DOHH2 (cell line): ENCODE measurements around the gene TMCO4.

ENCODE experiments used
- EZH2phosphoT487 ChIP-seq: fragments of 200-600 bp; sonication (generic); IDR thresholded peaks from 2 replicates; pipeline ENCODE4 v1.6.1; 2017; ENCODE audit warnings: borderline replicate concordance, mild to moderate bottlenecking, antibody characterized with exemption, low read length, moderate library complexity, mixed read lengths
- TF ChIP-seq, protein P1 (sequence below): fragments of 200-600 bp; sonication (generic); IDR thresholded peaks from one replicate; pipeline ENCODE4 v1.5.1; 2014; ENCODE audit warnings: antibody characterized with exemption, mild to moderate bottlenecking, low read depth, low read length; ENCODE audit not compliant: poor library complexity, severe bottlenecking

DNA sequence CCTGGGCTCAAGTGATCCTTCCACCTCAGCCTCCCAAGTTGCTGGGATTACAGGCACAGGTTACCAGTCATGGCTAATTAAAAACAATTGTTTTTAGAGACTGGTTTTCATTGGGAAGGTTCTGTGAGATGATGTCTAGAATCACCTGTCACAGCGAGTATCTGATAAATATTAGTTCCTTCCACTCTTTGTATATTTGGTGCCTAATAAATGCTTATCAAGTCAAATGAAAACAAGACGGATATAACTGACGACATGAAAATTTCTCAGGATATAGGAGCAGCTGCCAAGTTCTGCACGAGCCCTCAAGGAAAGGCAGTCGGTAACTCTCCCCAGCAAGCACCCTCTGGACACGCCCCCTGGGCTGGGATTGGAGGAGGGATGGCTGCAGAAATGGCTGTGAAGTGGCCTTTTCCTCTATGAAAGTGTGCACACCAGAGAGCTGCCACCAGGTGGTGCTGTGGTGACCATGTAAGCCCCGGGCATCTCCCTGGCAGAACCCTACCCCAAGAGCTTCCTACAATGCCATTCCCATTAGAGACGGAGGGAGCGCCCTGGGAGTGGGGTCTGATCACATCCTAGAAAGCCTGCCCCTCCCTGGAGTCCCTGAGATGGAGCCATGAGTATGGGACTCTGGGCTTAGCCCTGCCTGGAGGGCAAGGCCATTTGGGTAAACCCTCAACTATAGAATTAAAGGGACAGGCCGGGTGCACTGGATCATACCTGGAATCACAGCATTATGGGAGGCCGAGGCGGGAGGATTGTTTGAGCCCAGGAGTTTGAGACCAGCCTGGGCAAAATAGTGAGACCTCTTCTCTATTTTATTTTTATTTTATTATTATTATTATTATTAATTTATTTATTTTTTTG lies 84.1 kb downstream of the TMCO4 start:
- TF ChIP-seq, protein P1, sequence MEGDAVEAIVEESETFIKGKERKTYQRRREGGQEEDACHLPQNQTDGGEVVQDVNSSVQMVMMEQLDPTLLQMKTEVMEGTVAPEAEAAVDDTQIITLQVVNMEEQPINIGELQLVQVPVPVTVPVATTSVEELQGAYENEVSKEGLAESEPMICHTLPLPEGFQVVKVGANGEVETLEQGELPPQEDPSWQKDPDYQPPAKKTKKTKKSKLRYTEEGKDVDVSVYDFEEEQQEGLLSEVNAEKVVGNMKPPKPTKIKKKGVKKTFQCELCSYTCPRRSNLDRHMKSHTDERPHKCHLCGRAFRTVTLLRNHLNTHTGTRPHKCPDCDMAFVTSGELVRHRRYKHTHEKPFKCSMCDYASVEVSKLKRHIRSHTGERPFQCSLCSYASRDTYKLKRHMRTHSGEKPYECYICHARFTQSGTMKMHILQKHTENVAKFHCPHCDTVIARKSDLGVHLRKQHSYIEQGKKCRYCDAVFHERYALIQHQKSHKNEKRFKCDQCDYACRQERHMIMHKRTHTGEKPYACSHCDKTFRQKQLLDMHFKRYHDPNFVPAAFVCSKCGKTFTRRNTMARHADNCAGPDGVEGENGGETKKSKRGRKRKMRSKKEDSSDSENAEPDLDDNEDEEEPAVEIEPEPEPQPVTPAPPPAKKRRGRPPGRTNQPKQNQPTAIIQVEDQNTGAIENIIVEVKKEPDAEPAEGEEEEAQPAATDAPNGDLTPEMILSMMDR: peak; percentile 95
- no peak for TF ChIP-seq EZH2phosphoT487
